ENCODE measurements around the gene CCNY. TPM values are rescaled to one million over a fixed set of nuclear protein-coding genes. Genes with fewer than 3 reads are reported as not detected.

CCNY gene
- total RNA-seq, 1 experiment from 2014 or later = 62.2 TPM

GRCh38 chr10:35588836-35589235 is 252.5 kb downstream of the CCNY start:
- intact Hi-C loops (cut with micrococcal nuclease) = no loop called here
- Histone ChIP-seq H3K36me3 (ENCODE audit: control insufficient read depth in 1 of 2, insufficient read depth in 2 of 2, low read length in 2 of 2) (no peaks in the 10 kb centered on the region), H3K9ac (ENCODE audit: low read length) (no peak overlapping the region), H4K20me1 (ENCODE audit: insufficient read depth) (no peaks in the 10 kb centered on the region), H3K9me3 (ENCODE audit: control insufficient read depth in 1 of 2, insufficient read depth in 1 of 2, low read depth in 1 of 2, low read length in 2 of 2) (no peaks in the 10 kb centered on the region), H2AFZ (ENCODE audit: low read depth, low read length, poor library complexity, severe bottlenecking) (no peak overlapping the region), H3K4me1 (ENCODE audit: control insufficient read depth in 1 of 2, insufficient read depth in 2 of 2, low read length in 2 of 2) (no peaks in the 10 kb centered on the region), H3K79me2 (ENCODE audit: insufficient read depth, low read length) (no peaks in the 10 kb centered on the region), H3K27ac (ENCODE audit: low read depth, low read length) (no peak overlapping the region), H3K9me2 (ENCODE audit: insufficient read depth) (no peaks in the 10 kb centered on the region), H3K4me3 (replicated peaks in 1 of 2; ENCODE audit: low read depth in 1 of 2, low read length in 2 of 2) (no peak overlapping the region), H3K27me3 (ENCODE audit: insufficient read depth, low read length) (peaks cover 12% of the 10 kb centered on the region; the same call in 1 of the 2 replicates), H3K4me2 (ENCODE audit: low read length) (no peak overlapping the region)
- ChIA-PET POLR2A (no interaction called here), CTCF (interaction anchor here (1.6 kb wide), 1 partner anchor 594 kb away, joined by 4 read pairs; no protein-coding TSS in a partner anchor), RAD21 (ENCODE audit: low non-redundant PET in 1 of 2, low total read pairs in 2 of 2, uncharacterized antibody in 2 of 2, unreplicated experiment in 2 of 2) (no interaction called here)
- DNase-seq (ENCODE audit: low read depth, low spot score) (no peak), ATAC-seq (no peak)
- no peak for TF ChIP-seq JUND (IDR thresholded peaks at IDR 0.05)
- no peak for TF ChIP-seq ZFX (IDR thresholded peaks at IDR 0.05)
- no peak for TF ChIP-seq ATF3 (IDR thresholded peaks at IDR 0.05)
- TF ChIP-seq CTCF (IDR thresholded peaks at IDR 0.05 in 2 of 3, conservative IDR thresholded peaks at IDR 0.05 in 1 of 3; ENCODE audit: borderline replicate concordance in 1 of 3, insufficient read depth in 1 of 3, low read depth in 2 of 3, low read length in 2 of 3) = no peak
- no peak for TF ChIP-seq ZNF274 (IDR thresholded peaks at IDR 0.05; ENCODE audit: low read depth, low read length)
- no peak for TF ChIP-seq EGR1 (IDR thresholded peaks at IDR 0.05; ENCODE audit: low read depth)
- no peak for TF ChIP-seq POLR2AphosphoS5 (IDR thresholded peaks at IDR 0.05; ENCODE audit: low read depth, low read length)
- TF ChIP-seq REST (IDR thresholded peaks at IDR 0.05; ENCODE audit: low read depth) = no peak
- TF ChIP-seq FOSL1 (IDR thresholded peaks at IDR 0.05; ENCODE audit: low read depth) = no peak
- TF ChIP-seq SRF (IDR thresholded peaks at IDR 0.05; ENCODE audit: low read depth) = no peak
- TF ChIP-seq SIN3A (IDR thresholded peaks at IDR 0.05; ENCODE audit: low read depth) = no peak
- TF ChIP-seq YY1 (IDR thresholded peaks at IDR 0.05; ENCODE audit: extremely low read depth, insufficient replicate concordance, low read depth, low read length) = no peak
- TF ChIP-seq POLR2A (IDR thresholded peaks at IDR 0.05; ENCODE audit: borderline replicate concordance, extremely low read depth, insufficient read depth, insufficient read length) = no peak
- no peak for TF ChIP-seq TCF7L2 (IDR thresholded peaks at IDR 0.05; ENCODE audit: borderline replicate concordance, extremely low read depth, insufficient read depth, insufficient read length)
- TF ChIP-seq CEBPB (IDR thresholded peaks at IDR 0.05; ENCODE audit: low read depth) = no peak
- no peak for TF ChIP-seq ZBTB33 (IDR thresholded peaks at IDR 0.05; ENCODE audit: extremely low read depth, insufficient replicate concordance, low read length)
- no peak for TF ChIP-seq EZH2phosphoT487 (IDR thresholded peaks at IDR 0.05; ENCODE audit: borderline replicate concordance)
- TF ChIP-seq RAD21 (IDR thresholded peaks at IDR 0.05; ENCODE audit: low read depth) = no peak
- TF ChIP-seq SP1 (IDR thresholded peaks at IDR 0.05; ENCODE audit: low read depth) = no peak
- TF ChIP-seq ELF1 (IDR thresholded peaks at IDR 0.05; ENCODE audit: borderline replicate concordance, low read depth) = no peak
- BruUV-seq (replicated peaks) = no TSS peak

All from HCT116 (cell line).